Endothelial cell of umbilical vein (primary cell): Measurements from ENCODE around the gene SUOX. TPM values are rescaled to one million over a fixed set of nuclear protein-coding genes. Genes with fewer than 3 reads are reported as not detected.
A peak's percentile ranks its signal among the peaks of the same experiment; 100 is the strongest.

Experiments used
- Bru-seq: library from RNA; stranded (reverse); fragments of 400-500 nt; gene quantifications from one replicate; lab custom pipeline; 2021; lab: Mats Ljungman, UMichigan
- BruChase-seq, 2 experiments: library from RNA; stranded (reverse); fragments of 400-500 nt; gene quantifications; one replicate each; lab custom pipeline; 2021; lab: Mats Ljungman, UMichigan
- BruUV-seq: library from RNA; stranded (reverse); fragments of 400-500 nt; replicated peaks from 2 replicates; lab custom pipeline; 2021; lab: Mats Ljungman, UMichigan
- CTCF ChIA-PET: fragments of 300-600, 350-600 bp; sonication (Branson Sonifier 250); formaldehyde crosslinking; loops from one replicate; lab custom pipeline; 2021; ENCODE audit warnings: antibody characterized with exemption, inconsistent platforms; lab: Charles Lee
- POLR2A ChIA-PET: fragments of 300-600, 350-600 bp; sonication (Branson Sonifier 250); formaldehyde crosslinking; loops from one replicate; lab custom pipeline; 2021; ENCODE audit warnings: antibody characterized with exemption, inconsistent platforms; lab: Charles Lee
- DNase-seq: peaks from one replicate; pipeline ENCODE4 v3.0.0-alpha.2; 2011; ENCODE audit warnings: low read depth, low spot score
- FAIRE-seq: peaks from 2 replicates; lab custom pipeline; 2011; peaks lifted over from hg19 to GRCh38; lab: Jason Lieb, UNC
- H2AFZ ChIP-seq: 2 replicates; pipeline ENCODE4 v1.6.0; 2012; ENCODE audit warnings: low read depth, low read length, control low read depth, inconsistent platforms
- H3K27ac ChIP-seq: 2 replicates; pipeline ENCODE4 v1.5.1; 2011; ENCODE audit warnings: low read depth, mild to moderate bottlenecking, control low read depth, low read length, moderate library complexity; ENCODE audit not compliant: insufficient read depth
- H3K27me3 ChIP-seq, 2 experiments: 2 replicates each; pipeline versions ENCODE4 v1.6.0 to v1.6.1; 2011; ENCODE audit warnings: low read length in 2 of 2, mixed read lengths in 1 of 2; ENCODE audit not compliant: control insufficient read depth in 2 of 2, insufficient read depth in 2 of 2
- H3K36me3 ChIP-seq, 2 experiments: 2 replicates in 1 of 2; 3 replicates in 1 of 2; pipeline ENCODE4 v1.5.1; 2011; ENCODE audit warnings: low read length in 2 of 2, mild to moderate bottlenecking in 1 of 2, moderate library complexity in 1 of 2; ENCODE audit not compliant: control insufficient read depth in 2 of 2, insufficient read depth in 2 of 2; ENCODE audit errors: extremely low read depth in 1 of 2
- H3K4me1 ChIP-seq: 3 replicates; pipeline ENCODE4 v1.5.1; 2011; ENCODE audit warnings: mild to moderate bottlenecking, low read length; ENCODE audit not compliant: control insufficient read depth, insufficient read depth; ENCODE audit errors: extremely low read depth
- H3K4me2 ChIP-seq: 2 replicates; pipeline ENCODE4 v1.6.1; 2011; ENCODE audit warnings: low read length, control low read depth, mixed read lengths; ENCODE audit not compliant: insufficient read depth
- H3K4me3 ChIP-seq, 3 experiments: fragments of 200-600 bp in 1 of 3; sonication (generic), shearing (Covaris generic) in 1 of 3; replicated peaks in 1 of 3; 2 replicates each; pipeline ENCODE4 v1.5.1; 2011 to 2016; ENCODE audit warnings: control low read depth in 3 of 3, low read length in 3 of 3, mild to moderate bottlenecking in 2 of 3, inconsistent platforms in 1 of 3, low read depth in 1 of 3, moderate library complexity in 1 of 3; ENCODE audit not compliant: insufficient read depth in 1 of 3
- H3K79me2 ChIP-seq: 2 replicates; pipeline ENCODE4 v1.6.0; 2012; ENCODE audit warnings: low read length, inconsistent platforms; ENCODE audit not compliant: control insufficient read depth, insufficient read depth
- H3K9ac ChIP-seq: replicated peaks from 2 replicates; pipeline ENCODE3; 2011; ENCODE audit warnings: low read length, control low read depth; ENCODE audit not compliant: insufficient read depth; ENCODE audit errors: extremely low read depth
- H3K9me1 ChIP-seq: replicated peaks from 3 replicates; pipeline ENCODE4 v1.6.0; 2011; ENCODE audit warnings: mild to moderate bottlenecking, low read length; ENCODE audit not compliant: control insufficient read depth, insufficient read depth; ENCODE audit errors: extremely low read depth
- H3K9me3 ChIP-seq: replicated peaks from 2 replicates; pipeline ENCODE4 v1.5.1; 2012; ENCODE audit warnings: low read length, inconsistent platforms; ENCODE audit not compliant: control insufficient read depth, insufficient read depth
- H4K20me1 ChIP-seq: replicated peaks from 2 replicates; pipeline ENCODE3; 2011; ENCODE audit warnings: mild to moderate bottlenecking, low read length; ENCODE audit not compliant: control insufficient read depth, insufficient read depth; ENCODE audit errors: extremely low read depth
- EZH2 ChIP-seq: IDR thresholded peaks from 2 replicates; pipeline ENCODE4 v1.6.1; 2012; ENCODE audit warnings: borderline replicate concordance, low read depth, mild to moderate bottlenecking, moderate library complexity, low read length, inconsistent platforms; ENCODE audit not compliant: severe bottlenecking
- FOS ChIP-seq: IDR thresholded peaks from 2 replicates; pipeline ENCODE4 v1.6.1; 2011; ENCODE audit warnings: mild to moderate bottlenecking, low read length, moderate library complexity, borderline replicate concordance; ENCODE audit not compliant: insufficient read depth
- POLR2A ChIP-seq: IDR thresholded peaks from 2 replicates; pipeline ENCODE4 v1.6.1; 2012; ENCODE audit warnings: low read depth, mild to moderate bottlenecking, control low read depth, low read length
- POLR2AphosphoS5 ChIP-seq: IDR thresholded peaks from 2 replicates; pipeline ENCODE4 v1.6.1; 2012; ENCODE audit warnings: low read depth, mild to moderate bottlenecking, control low read depth, low read length, moderate library complexity; ENCODE audit not compliant: insufficient read depth
- dilution Hi-C: fragments of 300-500 bp; cut with MboI; formaldehyde crosslinking; loops from one replicate; pipeline ENCODE4 v1.15.0; 2019; ENCODE audit warnings: low sequenced_read_pairs; ENCODE audit not compliant: extremely low pct_ligation_motif_present
- intact Hi-C: fragments of 100-400 bp; cut with micrococcal nuclease; formaldehyde crosslinking; loops from one replicate; pipeline ENCODE4 v1.10.0; 2022
- long read RNA-seq: library from polyadenylated mRNA; stranded (forward); transcript quantifications from one replicate; pipeline ENCODE4 v2.0.0, GENCODE V29; 2021
- polyA minus RNA-seq, 3 experiments: library from RNA; depleted of rRNA, polyadenylated mRNA; stranded (reverse); fragments of >200 nt; gene quantifications; 1 replicate in 1 of 3; 2 replicates in 2 of 3; pipeline ENCODE4 v1.2.3, GENCODE V29; 2011
- polyA plus RNA-seq, 4 experiments: library from polyadenylated mRNA; depleted of rRNA in 3 of 4; stranded (reverse) in 3 of 4; unstranded in 1 of 4; fragments of >200 nt; gene quantifications; 2 replicates each; pipeline versions ENCODE4 v1.2.1 to v1.2.3, GENCODE V29; 2011 to 2012; ENCODE audit warnings: missing spikeins in 1 of 4
- total RNA-seq: library from RNA; stranded (reverse); gene quantifications from 2 replicates; pipeline ENCODE4 v1.2.3, GENCODE V29; 2021

Gene SUOX
- total RNA-seq (24.3 and 24.8 TPM in 2 replicates), polyA plus RNA-seq (29.1 and 31.4 TPM in 2 replicates), polyA minus RNA-seq (42.7 and 55.7 TPM in 2 replicates), Bru-seq, nascent RNA (percentile 56 among the genes with signal in this experiment), BruChase-seq, experiment 1, labeled RNA remaining after a 6-hour chase (percentile 72 among the genes with signal in this experiment), BruChase-seq, experiment 2, labeled RNA remaining after a 2-hour chase (percentile 62 among the genes with signal in this experiment)
- 24.8 and 25.4 TPM in 2 replicates for polyA plus RNA-seq (2011; cell fraction: cytosol; rRNA removed)
- polyA plus RNA-seq (2011; cell fraction: nucleus; rRNA removed), result 32.8 and 36.1 TPM in 2 replicates
- polyA plus RNA-seq (2012), result 21.5 and 28.4 TPM in 2 replicates
- 13.8 TPM for polyA minus RNA-seq (2011; cell fraction: cytosol; rRNA and poly(A)+ RNA removed)
- 15.4 and 19.8 TPM in 2 replicates for polyA minus RNA-seq (2011; cell fraction: nucleus; rRNA and poly(A)+ RNA removed)
- long read RNA-seq, transcript SUOX-202 (4 exons, 2,306 nt), result minor isoform, 5 of 41 reads
- long read RNA-seq, transcript SUOX-201 (5 exons, 2,364 nt), result major isoform, 18 of 41 reads
- long read RNA-seq, partial matches to known transcripts, result 3 of 41 reads
- long read RNA-seq, other reads (novel, unspliced or antisense), result 11 of 41 reads

DNA sequence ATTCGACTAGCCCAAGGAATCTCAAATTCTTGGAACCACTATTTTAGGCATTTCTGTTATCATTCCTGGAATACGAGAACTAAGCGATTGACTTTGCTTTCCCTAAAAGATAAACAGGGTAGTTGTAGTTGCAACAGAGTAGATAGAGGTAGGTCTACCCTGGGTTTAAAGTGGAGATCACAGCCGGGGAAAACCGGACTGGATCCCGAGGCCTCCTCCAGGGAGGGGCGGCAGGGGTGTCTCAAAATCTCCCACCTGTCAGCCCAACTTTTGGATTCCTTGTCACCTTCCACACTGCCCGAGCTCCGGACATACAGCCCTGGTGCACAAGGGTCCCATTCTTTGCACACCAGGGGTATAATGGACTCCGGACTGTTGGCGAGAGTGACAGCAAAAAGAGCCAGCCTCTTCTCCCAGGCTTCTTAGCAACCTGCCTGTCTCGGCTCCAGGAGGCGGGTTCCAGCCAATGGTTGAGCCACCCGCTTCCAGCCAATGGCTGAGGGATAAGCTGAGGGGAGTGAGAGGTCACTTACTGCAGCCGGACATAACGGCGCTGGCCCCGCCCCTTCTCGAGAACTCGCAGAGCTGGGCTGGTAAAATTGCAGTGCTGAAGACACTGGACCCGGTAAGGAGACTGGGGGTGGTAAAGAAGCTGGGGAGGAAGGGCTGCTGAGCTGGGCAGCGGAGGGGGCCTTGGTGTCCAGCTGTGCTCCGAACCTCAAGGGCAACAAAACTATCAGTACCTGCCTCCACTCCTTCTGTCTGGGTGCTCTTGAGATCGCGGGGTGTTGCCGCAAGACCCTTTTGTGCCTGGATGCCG, at the start of gene SUOX:
Gene SUOX (plus strand): TSS at position 562 of the 820 bp plus-strand sequence. CDS start 4,946 bp downstream, outside the sequence.
- no peaks in the 10 kb centered on the region for H3K9me3 ChIP-seq
- no peak for TF ChIP-seq FOS
- TF ChIP-seq POLR2A, result peak; percentile 85
- no peak for TF ChIP-seq EZH2
- TF ChIP-seq POLR2AphosphoS5, result peak; percentile 41
- no peaks in the 10 kb centered on the region for H3K27me3 ChIP-seq
- no peak within 1 kb of the TSS for H3K27ac ChIP-seq
- FAIRE-seq (peak; percentile 98), DNase-seq (peak; percentile 98)
- intact Hi-C loops, result loop anchor here (1.0 kb wide), 6 partner anchors 10 to 121 kb away; partner anchors contain the start of genes PA2G4, RPS26 and ZC3H10
- ChIA-PET POLR2A (interaction anchor here (0.5 to 2.2 kb wide), 7 partner anchors 10 to 161 kb away, joined by 3 to 16 read pairs (median 7); partner anchors contain the start of genes MYL6, PA2G4 and RAB5B), CTCF (interaction anchor here (0.6 to 7.7 kb wide), 36 partner anchors 8 to 258 kb away, joined by 3 to 295 read pairs (median 6); partner anchors contain the start of genes DGKA, ERBB3, ORMDL2 and PA2G4)
- no peaks in the 10 kb centered on the region for H4K20me1 ChIP-seq
- no TSS peak for BruUV-seq
- dilution Hi-C loops, result no loop called here
- H3K79me2 ChIP-seq, result no peaks in the 10 kb centered on the region
- peak within 1 kb of the TSS; percentile 22 for H2AFZ ChIP-seq
- peaks cover 5 to 14% of the 10 kb centered on the region in 2 experiments for H3K36me3 ChIP-seq
- peak within 1 kb of the TSS; percentile 17 to 73 (median 40) for H3K4me3 ChIP-seq
- peak within 1 kb of the TSS; percentile 22 for H3K9ac ChIP-seq
- H3K4me1 ChIP-seq, result peaks cover 10% of the 10 kb centered on the region
- no peaks in the 10 kb centered on the region for H3K9me1 ChIP-seq
- H3K4me2 ChIP-seq, result peak within 1 kb of the TSS; percentile 74
